ENCODE data around the gene FGD4. TPM values are rescaled to one million over a fixed set of nuclear protein-coding genes. Genes with fewer than 3 reads are reported as not detected.

Gene FGD4
- total RNA-seq, 1 experiment from 2014 or later = 3.0 TPM

- no peak for DNase-seq (ENCODE audit: low read depth)
Measured at GRCh38 chr12:32457251-32458025, 58.1 kb downstream of the FGD4 start.

GRCh38 chr12:32460638-32461037 lies 61.3 kb downstream of the FGD4 start:
- DNase-seq (ENCODE audit: low read depth) = no peak

- DNase-seq (ENCODE audit: low read depth) = no peak
Measured at GRCh38 chr12:32462908-32463307, 63.5 kb downstream of the FGD4 start.

GRCh38 chr12:32466187-32466586 lies 66.8 kb downstream of the FGD4 start:
- DNase-seq (ENCODE audit: low read depth) = no peak

- DNase-seq (ENCODE audit: low read depth) = peak; percentile 16
Measured at GRCh38 chr12:32466986-32467711, 67.8 kb downstream of the FGD4 start.

GRCh38 chr12:32467959-32468863 lies 68.9 kb downstream of the FGD4 start:
- DNase-seq (ENCODE audit: low read depth) = no peak

- DNase-seq (ENCODE audit: low read depth) = no peak
Measured at GRCh38 chr12:32470936-32471470, 71.6 kb downstream of the FGD4 start.

- DNase-seq (ENCODE audit: low read depth) = peak; percentile 29
Measured at GRCh38 chr12:32471591-32472001, 72.2 kb downstream of the FGD4 start.

- DNase-seq (ENCODE audit: low read depth) = no peak
Measured at GRCh38 chr12:32475724-32476123, 76.4 kb downstream of the FGD4 start.

- DNase-seq (ENCODE audit: low read depth) = no peak
Measured at GRCh38 chr12:32476446-32476845, 77.1 kb downstream of the FGD4 start.

- no peak for DNase-seq (ENCODE audit: low read depth)
Measured at GRCh38 chr12:32477714-32478113, 78.4 kb downstream of the FGD4 start.

- DNase-seq (ENCODE audit: low read depth) = no peak
Measured at GRCh38 chr12:32478166-32478565, 78.8 kb downstream of the FGD4 start.

- DNase-seq (ENCODE audit: low read depth) = no peak
Measured at GRCh38 chr12:32478858-32479725, 79.7 kb downstream of the FGD4 start.

GRCh38 chr12:32482226-32482625 lies 82.9 kb downstream of the FGD4 start:
- DNase-seq (ENCODE audit: low read depth) = no peak

GRCh38 chr12:32483499-32483898 lies 84.1 kb downstream of the FGD4 start:
- DNase-seq (ENCODE audit: low read depth) = peak; percentile 15

GRCh38 chr12:32483993-32484392 lies 84.6 kb downstream of the FGD4 start:
- no peak for DNase-seq (ENCODE audit: low read depth)

GRCh38 chr12:32486158-32486557 lies 86.8 kb downstream of the FGD4 start:
- peak; percentile 22 for DNase-seq (ENCODE audit: low read depth)

GRCh38 chr12:32488132-32488531 lies 88.8 kb downstream of the FGD4 start:
- no peak for DNase-seq (ENCODE audit: low read depth)

GRCh38 chr12:32489070-32489469 lies 89.7 kb downstream of the FGD4 start:
- no peak for DNase-seq (ENCODE audit: low read depth)

- no peak for DNase-seq (ENCODE audit: low read depth)
Measured at GRCh38 chr12:32490801-32491200, 91.4 kb downstream of the FGD4 start.

GRCh38 chr12:32493282-32493681 lies 93.9 kb downstream of the FGD4 start:
- no peak for DNase-seq (ENCODE audit: low read depth)

Data from M059J (cell line).